ENCODE data around the gene ERMP1.

ERMP1 gene

GRCh38 chr9:5838884-5839571 is 6.1 kb upstream of the ERMP1 start:
- Histone ChIP-seq H3K4me2 (ENCODE audit: insufficient read depth, low read length) (no peak overlapping the region), H3K4me3 (ENCODE audit: low read depth in 1 of 2, low read length in 2 of 2) (no peak overlapping the region), H3K79me2 (ENCODE audit: insufficient read depth, low read length) (no peaks in the 10 kb centered on the region), H2AFZ (ENCODE audit: low read depth, low read length) (no peak overlapping the region), H3K9me3 (ENCODE audit: insufficient read depth, low read length, severe bottlenecking) (no peaks in the 10 kb centered on the region), H3K36me3 (ENCODE audit: insufficient read depth, low read length) (no peaks in the 10 kb centered on the region), H3K4me1 (ENCODE audit: insufficient read depth, low read length) (peaks cover 37% of the 10 kb centered on the region), H3K27me3 (ENCODE audit: insufficient read depth, low read length, poor library complexity) (peaks cover 17% of the 10 kb centered on the region), H3K27ac (ENCODE audit: low read length) (no peak overlapping the region), H3K9ac (ENCODE audit: low read depth, low read length) (no peak overlapping the region), H4K20me1 (ENCODE audit: insufficient read depth, low read length) (peaks cover 16% of the 10 kb centered on the region)
- DNase-seq (no peak), ATAC-seq (ENCODE audit: insufficient read depth, low read depth) (no peak)
- TF ChIP-seq CTCF (IDR thresholded peaks at IDR 0.05; ENCODE audit: borderline replicate concordance, extremely low read depth, low read length, poor library complexity, severe bottlenecking): no peak
- no peak for TF ChIP-seq EZH2 (IDR thresholded peaks at IDR 0.05; ENCODE audit: borderline replicate concordance, low read depth, low read length, severe bottlenecking)

GRCh38 chr9:5835808-5836207 is 2.9 kb upstream of the ERMP1 start:
- H3K27ac ChIP-seq (ENCODE audit: low read length): no peak overlapping the region
- H4K20me1 ChIP-seq (ENCODE audit: insufficient read depth, low read length): peaks cover 4% of the 10 kb centered on the region
- H3K27me3 ChIP-seq (ENCODE audit: insufficient read depth, low read length, poor library complexity): peaks cover 24% of the 10 kb centered on the region
- H3K4me1 ChIP-seq (ENCODE audit: insufficient read depth, low read length): peaks cover 29% of the 10 kb centered on the region
- no peak overlapping the region for H3K4me2 ChIP-seq (ENCODE audit: insufficient read depth, low read length)
- TF ChIP-seq EZH2 (IDR thresholded peaks at IDR 0.05; ENCODE audit: borderline replicate concordance, low read depth, low read length, severe bottlenecking): no peak
- no peak for TF ChIP-seq CTCF (IDR thresholded peaks at IDR 0.05; ENCODE audit: borderline replicate concordance, extremely low read depth, low read length, poor library complexity, severe bottlenecking)
- DNase-seq (no peak), ATAC-seq (ENCODE audit: insufficient read depth, low read depth) (no peak)
- H3K9ac ChIP-seq (ENCODE audit: low read depth, low read length): no peak overlapping the region
- no peaks in the 10 kb centered on the region for H3K79me2 ChIP-seq (ENCODE audit: insufficient read depth, low read length)
- H3K9me3 ChIP-seq (ENCODE audit: insufficient read depth, low read length, severe bottlenecking): no peaks in the 10 kb centered on the region
- H2AFZ ChIP-seq (ENCODE audit: low read depth, low read length): no peak overlapping the region
- no peak overlapping the region for H3K4me3 ChIP-seq (ENCODE audit: low read depth in 1 of 2, low read length in 2 of 2)
- no peaks in the 10 kb centered on the region for H3K36me3 ChIP-seq (ENCODE audit: insufficient read depth, low read length)

- Histone ChIP-seq H3K4me1 (ENCODE audit: insufficient read depth, low read length) (peaks cover 30% of the 10 kb centered on the region), H3K79me2 (ENCODE audit: insufficient read depth, low read length) (no peaks in the 10 kb centered on the region), H3K4me3 (ENCODE audit: low read depth in 1 of 2, low read length in 2 of 2) (no peak overlapping the region), H3K9ac (ENCODE audit: low read depth, low read length) (no peak overlapping the region), H3K4me2 (ENCODE audit: insufficient read depth, low read length) (no peak overlapping the region), H4K20me1 (ENCODE audit: insufficient read depth, low read length) (no peaks in the 10 kb centered on the region; the same call in 1 of the 2 replicates), H3K36me3 (ENCODE audit: insufficient read depth, low read length) (no peaks in the 10 kb centered on the region; the same call in 1 of the 2 replicates), H2AFZ (ENCODE audit: low read depth, low read length) (no peak overlapping the region), H3K27me3 (ENCODE audit: insufficient read depth, low read length, poor library complexity) (peaks cover 24% of the 10 kb centered on the region), H3K27ac (ENCODE audit: low read length) (no peak overlapping the region), H3K9me3 (ENCODE audit: insufficient read depth, low read length, severe bottlenecking) (no peaks in the 10 kb centered on the region)
- DNase-seq (no peak), ATAC-seq (ENCODE audit: insufficient read depth, low read depth) (no peak)
- TF ChIP-seq CTCF (IDR thresholded peaks at IDR 0.05; ENCODE audit: borderline replicate concordance, extremely low read depth, low read length, poor library complexity, severe bottlenecking) (no peak), EZH2 (IDR thresholded peaks at IDR 0.05; ENCODE audit: borderline replicate concordance, low read depth, low read length, severe bottlenecking) (no peak)
Measured at GRCh38 chr9:5834214-5834613, 1.3 kb upstream of the ERMP1 start.

All from DND-41 (cell line).